PFSK-1 (cell line): Measurements from ENCODE around the gene AKAP13.

Experiments
- POLR2AphosphoS5 ChIP-seq: IDR thresholded peaks from 2 replicates; pipeline ENCODE4 v1.6.1; 2012; ENCODE audit warnings: low read depth, mild to moderate bottlenecking, control low read depth, low read length, moderate library complexity
- TF ChIP-seq, protein P1 (sequence below), 2 experiments: IDR thresholded peaks; 2 replicates each; pipeline versions ENCODE4 v1.6.1 to v1.8.0; 2011 to 2012; ENCODE audit warnings: low read depth in 2 of 2, low read length in 2 of 2, control low read depth in 1 of 2, inconsistent platforms in 1 of 2, mild to moderate bottlenecking in 1 of 2, moderate library complexity in 1 of 2; ENCODE audit not compliant: insufficient read depth in 1 of 2

DNA sequence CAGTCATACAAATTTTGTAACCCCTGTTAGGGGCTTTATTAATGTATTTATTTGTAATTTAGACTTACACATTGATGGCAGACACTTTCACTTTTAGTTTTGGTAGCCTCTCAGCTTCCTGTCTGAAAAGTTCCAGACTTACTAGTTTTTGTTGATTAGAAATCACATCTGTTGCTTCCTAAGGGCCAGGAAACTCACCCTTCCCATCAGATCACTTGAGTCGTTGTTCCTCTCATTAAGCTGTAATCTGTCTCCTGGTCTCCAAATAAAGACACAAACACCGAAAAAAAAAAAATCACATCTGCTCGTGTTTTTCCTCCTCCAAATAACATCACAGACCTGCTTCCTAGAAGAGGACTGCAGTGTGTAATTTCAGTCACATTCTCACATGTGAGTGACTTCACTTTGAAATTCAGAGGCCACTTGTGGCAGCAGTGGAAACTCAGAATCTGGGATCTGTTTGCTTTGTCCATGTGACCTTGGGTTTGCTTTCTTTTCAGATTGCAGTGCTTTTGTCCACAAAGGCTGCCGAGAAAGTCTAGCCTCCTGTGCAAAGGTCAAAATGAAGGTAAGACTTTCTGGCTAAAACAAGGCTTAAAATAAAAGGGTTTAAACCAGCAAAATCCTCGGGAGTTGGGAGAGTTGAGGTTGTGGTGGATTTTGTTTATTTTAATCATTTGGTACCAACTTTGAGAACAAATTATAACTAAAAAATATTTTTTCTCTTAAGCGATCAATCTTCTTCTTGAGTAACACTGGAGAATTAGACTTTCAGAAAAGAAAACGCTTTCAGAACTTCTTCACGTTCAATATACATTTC lies 327.3 kb downstream of the AKAP13 start:
- no peak for TF ChIP-seq POLR2AphosphoS5
- TF ChIP-seq, protein P1, sequence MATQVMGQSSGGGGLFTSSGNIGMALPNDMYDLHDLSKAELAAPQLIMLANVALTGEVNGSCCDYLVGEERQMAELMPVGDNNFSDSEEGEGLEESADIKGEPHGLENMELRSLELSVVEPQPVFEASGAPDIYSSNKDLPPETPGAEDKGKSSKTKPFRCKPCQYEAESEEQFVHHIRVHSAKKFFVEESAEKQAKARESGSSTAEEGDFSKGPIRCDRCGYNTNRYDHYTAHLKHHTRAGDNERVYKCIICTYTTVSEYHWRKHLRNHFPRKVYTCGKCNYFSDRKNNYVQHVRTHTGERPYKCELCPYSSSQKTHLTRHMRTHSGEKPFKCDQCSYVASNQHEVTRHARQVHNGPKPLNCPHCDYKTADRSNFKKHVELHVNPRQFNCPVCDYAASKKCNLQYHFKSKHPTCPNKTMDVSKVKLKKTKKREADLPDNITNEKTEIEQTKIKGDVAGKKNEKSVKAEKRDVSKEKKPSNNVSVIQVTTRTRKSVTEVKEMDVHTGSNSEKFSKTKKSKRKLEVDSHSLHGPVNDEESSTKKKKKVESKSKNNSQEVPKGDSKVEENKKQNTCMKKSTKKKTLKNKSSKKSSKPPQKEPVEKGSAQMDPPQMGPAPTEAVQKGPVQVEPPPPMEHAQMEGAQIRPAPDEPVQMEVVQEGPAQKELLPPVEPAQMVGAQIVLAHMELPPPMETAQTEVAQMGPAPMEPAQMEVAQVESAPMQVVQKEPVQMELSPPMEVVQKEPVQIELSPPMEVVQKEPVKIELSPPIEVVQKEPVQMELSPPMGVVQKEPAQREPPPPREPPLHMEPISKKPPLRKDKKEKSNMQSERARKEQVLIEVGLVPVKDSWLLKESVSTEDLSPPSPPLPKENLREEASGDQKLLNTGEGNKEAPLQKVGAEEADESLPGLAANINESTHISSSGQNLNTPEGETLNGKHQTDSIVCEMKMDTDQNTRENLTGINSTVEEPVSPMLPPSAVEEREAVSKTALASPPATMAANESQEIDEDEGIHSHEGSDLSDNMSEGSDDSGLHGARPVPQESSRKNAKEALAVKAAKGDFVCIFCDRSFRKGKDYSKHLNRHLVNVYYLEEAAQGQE (IDR thresholded peaks at IDR 0.05; ENCODE audit: insufficient read depth in 1 of 2, low read depth in 2 of 2, low read length in 2 of 2): no peak
